DMS 273 (cell line): ENCODE data around the gene USP43.
A peak's percentile ranks its signal among the peaks of the same experiment; 100 is the strongest.
"Not testable (repeated sequence)": the region's sequence is repeated elsewhere in the genome, so short reads cannot be mapped to it uniquely, and the experiment has no call there.

ENCODE experiments used
- DNase-seq: peaks from one replicate; lab custom pipeline; 2025; ENCODE audit not compliant: unreplicated experiment; lab: John Stamatoyannopoulos, UW

The USP43 gene

DNA sequence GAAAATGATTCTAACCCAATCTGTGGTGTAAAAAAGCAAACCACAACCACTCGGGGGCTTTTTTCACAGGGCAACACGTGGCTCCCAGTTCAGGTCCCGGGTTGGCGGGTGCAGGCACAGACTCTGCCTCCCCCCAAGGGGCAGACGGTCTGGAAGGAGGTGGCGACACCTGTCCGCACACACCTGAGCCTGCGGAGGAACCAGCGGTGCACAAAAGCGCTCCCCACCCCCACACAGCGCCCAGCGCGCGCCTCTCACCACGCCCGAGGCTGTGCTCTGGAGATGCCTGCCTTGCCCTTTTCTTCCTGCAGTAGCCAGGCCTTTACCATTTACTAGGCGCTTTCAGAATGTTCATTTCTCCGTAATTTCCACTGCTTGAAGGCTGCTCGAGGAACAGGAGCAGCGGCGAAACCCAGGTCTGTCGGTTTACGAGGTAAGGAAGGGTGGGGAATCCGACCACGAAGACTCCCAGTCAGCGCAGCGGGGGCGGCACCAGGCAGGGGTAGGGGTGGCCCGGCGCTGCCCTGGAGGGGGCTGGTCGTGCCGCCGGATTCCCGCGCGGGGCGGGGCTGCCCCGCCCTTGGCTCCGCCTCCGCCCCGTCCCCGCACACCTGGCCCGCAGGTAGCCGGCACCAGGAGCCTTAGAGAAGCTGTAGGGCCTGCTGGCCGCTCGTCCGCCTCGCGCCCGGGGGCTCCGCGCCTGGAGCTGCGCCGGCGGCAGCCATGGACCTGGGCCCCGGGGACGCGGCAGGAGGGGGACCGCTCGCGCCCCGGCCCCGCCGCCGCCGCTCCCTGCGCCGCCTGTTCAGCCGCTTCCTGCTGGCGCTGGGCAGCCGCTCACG is at the start of gene USP43:
TSS of gene USP43 (plus strand) at position 608 of the 842 bp plus-strand sequence. CDS start at position 724, 116 bp downstream.
- DNase-seq, result peak; percentile 68

GRCh38 chr17:9597638-9598037 is 47.7 kb upstream of the USP43 start:
- not testable (repeated sequence) for DNase-seq

GRCh38 chr17:9598661-9599060 is 46.7 kb upstream of the USP43 start:
- DNase-seq, result no peak

GRCh38 chr17:9604583-9604982 is 40.7 kb upstream of the USP43 start:
- DNase-seq, result not testable (repeated sequence)

DNA sequence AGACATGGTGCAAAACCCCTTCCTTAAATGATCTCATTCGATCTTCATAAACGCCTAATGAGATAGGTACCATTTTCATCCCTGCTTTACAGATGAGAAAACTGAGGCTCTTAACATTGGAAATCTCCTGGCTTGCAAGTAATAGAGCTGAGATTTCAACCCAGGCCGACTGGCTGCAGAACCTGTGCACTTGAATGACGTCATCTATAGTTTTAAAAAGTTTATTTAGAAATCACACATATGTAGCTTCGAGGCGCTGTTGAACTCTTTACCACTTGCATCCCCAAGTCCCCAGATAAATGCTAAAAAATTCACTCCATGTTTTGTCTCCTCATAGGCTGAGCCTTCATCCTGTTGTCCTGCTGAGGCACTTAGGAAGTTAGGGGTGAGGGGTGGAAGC is 38.9 kb upstream of the USP43 start:
- no peak for DNase-seq

DNA sequence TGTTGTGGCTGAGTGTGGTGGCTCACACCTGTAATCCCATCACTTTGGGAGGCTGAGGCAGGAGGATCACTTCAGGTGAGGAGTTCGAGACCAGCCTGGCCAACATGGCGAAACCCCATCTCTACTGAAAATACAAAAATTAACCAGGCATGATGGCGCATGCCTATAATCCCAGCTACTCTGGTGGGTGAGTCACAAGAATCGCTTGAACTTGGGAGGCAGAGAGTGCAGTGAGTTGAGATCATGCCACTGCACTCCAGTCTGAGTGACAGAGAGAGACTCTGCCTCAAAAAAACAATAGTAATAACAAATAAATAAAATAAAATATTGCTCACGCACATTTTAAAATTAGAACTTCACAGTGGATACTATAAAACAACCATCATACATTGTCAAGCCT is 38.3 kb upstream of the USP43 start:
- not testable (repeated sequence) for DNase-seq

- DNase-seq, result no peak
Observed at GRCh38 chr17:9611557-9611956, 33.8 kb upstream of the USP43 start.

- no peak for DNase-seq
Observed at GRCh38 chr17:9612006-9612405, 33.3 kb upstream of the USP43 start.

DNA sequence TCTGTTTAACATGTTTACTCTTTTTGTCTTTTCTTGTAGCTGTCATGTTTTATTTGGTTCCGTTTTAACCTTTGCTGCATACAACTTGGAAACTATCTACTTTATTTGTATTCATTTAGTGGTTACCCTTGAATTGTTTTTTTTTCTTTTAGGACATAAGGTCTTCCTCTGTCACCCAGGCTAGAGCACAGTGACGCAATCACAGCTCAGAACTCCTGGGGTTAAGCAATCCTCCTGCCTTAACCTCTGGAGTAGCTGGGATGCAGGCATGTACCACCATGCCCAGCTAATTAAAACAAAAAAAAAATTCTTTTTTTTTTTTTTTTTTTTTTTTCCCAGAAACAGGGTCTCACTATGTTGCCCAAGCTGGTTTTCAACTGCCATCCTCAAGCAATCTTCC is 29.8 kb upstream of the USP43 start:
- DNase-seq, result no peak

- no peak for DNase-seq
Observed at GRCh38 chr17:9622961-9623360, 22.4 kb upstream of the USP43 start.

DNA sequence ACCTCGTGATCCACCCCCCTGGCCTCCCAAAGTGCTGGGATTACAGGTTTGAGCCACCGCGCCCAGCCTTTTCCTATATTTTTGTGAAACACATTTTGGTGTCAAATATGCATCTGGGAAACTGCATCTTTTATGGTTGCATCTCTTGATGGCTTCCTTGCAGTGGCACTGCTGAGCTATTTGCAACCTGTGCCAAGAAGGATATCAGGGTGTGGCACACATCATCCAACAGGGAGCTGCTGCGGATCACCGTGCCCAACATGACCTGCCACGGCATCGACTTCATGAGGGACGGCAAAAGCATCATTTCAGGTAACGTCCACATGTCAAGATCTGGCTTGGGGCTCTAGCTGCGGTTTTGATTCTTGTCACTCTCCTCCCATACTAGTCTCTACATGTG is 16.8 kb upstream of the USP43 start:
- DNase-seq, result no peak

- no peak for DNase-seq
Observed at GRCh38 chr17:9632741-9633140, 12.6 kb upstream of the USP43 start.

DNA sequence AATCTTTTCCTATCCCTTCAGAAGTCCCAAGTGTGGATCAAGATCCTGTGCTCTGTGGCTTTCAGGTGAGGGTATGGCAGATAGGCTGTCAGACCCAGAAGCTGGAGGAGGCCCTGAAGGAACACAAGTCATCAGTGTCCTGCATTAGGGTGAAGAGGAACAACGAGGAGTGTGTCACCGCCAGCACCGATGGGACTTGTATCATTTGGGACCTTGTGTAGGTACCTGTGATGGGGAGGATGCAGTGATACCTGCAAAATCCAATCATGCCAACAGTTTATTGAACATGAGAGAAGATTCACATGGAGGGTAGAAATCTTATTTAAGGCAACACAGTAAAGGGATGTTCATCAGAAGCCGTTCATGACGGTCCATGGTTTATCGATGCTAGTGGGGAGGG is 10.0 kb upstream of the USP43 start:
- DNase-seq, result no peak

DNA sequence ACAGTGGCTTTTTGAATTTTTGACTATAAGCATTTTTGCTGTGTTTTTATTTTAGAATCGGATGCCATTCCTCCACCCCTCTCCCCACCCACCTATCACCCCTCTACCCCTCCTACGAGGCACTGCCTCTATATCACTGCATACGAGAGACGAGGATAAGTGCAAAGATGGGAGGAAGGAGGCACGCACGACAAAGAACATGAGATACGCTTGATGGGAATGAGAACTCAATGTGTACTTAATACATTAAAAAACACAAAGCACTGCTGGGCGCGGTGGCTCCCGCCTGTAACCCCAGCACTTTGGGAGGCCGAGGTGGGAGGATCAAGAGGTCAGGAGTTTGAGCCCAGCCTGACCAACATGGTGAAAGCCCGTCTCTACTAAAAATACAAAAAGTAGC is 8.8 kb upstream of the USP43 start:
- no peak for DNase-seq

- not testable (repeated sequence) for DNase-seq
Observed at GRCh38 chr17:9640388-9640787, 4.9 kb upstream of the USP43 start.

DNA sequence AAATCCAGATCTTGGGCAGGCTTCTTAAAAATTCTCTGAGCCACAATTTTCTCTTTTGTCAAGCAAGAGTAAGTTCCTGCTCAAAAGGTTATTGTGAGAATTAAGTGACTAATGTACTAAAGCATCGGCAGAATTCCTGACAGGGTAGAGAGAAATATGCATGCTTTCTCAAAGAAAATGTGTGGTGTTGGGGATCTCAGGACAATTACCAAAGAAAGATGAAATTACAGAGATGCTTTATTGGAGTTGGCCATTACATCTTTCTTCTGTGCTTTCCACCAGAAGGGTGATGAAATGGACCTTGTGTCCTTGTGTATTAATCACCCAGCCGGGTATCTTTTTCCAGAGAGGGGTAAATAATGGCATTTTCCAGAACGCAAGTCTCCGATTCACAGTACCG is 1.7 kb upstream of the USP43 start:
- no peak for DNase-seq

DNA sequence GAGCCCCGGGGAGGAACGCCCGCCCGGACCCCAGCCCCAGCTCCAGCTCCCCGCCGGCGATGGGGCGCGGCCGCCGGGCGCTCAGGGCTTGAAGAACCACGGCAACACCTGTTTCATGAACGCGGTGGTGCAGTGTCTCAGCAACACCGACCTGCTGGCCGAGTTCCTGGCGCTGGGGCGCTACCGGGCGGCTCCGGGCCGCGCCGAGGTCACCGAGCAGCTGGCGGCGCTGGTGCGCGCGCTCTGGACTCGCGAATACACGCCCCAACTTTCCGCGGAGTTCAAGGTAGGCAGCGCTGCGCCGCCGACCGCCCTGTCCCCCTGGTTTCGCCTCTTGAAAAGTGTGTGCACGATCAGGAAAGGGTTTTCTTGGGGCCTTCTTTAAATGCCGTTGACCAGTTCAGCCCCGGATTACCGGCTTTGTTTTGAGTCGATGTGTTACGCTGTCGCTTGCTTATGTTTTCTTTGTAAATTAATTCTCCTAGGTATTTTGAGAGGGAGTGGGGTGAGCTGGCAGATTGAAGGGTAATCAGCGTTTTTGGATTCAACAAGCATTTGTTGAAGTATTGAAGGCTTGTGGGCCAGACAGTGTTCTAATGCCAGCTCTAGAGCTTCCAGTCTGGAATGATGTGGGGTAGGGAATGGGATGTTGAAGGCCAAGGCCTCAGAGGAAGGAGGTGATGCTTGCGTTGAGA is 681 bp downstream of the USP43 start:
- DNase-seq, result peak; percentile 67

DNA sequence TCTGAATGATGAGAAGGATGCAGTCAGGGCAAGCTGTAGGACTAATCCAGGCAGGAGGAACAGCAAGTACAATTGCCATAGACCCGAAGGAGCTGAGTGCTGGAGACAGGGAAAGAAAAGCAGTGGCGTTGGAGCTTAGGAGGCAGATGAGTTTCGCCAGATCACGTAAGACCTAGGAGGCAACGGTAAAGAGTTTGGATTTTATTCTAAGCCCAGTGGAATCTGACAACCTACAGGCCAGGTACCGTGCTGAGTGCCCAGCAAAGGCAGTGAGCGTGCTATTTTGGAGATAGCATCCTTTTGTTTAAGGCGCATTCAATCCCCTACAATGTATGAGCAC is 1.2 kb downstream of the USP43 start:
- DNase-seq, result no peak

DNA sequence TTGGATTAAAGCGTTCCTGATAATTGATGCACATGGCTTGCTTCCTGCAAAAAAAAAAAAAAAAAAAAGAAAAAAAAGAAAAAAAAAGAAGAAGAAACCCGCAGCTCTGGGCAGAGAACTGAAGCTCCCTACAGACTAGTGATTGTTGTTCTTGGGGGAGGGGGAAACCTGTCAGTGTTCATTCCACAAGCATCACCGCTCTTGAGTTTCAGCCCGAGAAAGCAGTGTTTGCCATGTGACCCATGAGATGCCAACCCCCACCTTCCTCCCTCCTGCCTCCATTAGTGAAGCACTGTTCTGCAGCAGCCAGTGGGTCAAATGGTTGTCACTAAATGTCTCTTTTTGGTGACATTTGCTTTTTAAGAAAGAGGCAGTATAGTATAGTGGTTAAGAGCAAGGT is 1.7 kb downstream of the USP43 start:
- no peak for DNase-seq

DNA sequence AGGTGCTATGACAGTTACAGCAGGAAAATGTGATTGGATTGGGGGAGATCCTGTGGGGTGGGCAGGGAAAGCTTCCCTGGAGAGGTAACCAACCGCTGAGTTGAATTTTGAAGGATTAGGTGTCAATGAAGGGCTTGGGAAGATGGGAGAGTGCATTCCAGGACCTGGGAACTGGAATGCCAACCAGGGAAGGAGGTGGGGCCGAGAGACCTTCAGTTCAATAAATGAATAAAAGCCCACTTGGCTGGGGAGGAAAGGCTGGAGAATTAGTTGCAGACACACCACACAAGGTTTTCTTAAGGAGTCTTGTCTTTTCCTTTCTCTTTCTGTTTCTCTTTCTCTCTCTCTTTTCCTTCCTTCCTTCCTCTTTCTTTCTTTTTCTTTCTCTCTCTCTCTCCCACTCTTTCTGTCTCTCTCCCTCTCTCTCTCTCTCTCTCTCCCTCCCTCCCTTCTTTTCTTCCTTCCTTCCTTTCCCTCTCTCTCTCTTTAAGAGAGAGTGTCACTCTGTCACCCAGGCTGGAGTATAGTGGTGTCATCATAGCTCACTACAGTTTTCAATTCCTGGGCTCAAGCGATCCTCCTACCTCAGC is 3.3 kb downstream of the USP43 start:
- no peak for DNase-seq

GRCh38 chr17:9658593-9659211 is 13.4 kb downstream of the USP43 start:
- peak; percentile 50 for DNase-seq

DNA sequence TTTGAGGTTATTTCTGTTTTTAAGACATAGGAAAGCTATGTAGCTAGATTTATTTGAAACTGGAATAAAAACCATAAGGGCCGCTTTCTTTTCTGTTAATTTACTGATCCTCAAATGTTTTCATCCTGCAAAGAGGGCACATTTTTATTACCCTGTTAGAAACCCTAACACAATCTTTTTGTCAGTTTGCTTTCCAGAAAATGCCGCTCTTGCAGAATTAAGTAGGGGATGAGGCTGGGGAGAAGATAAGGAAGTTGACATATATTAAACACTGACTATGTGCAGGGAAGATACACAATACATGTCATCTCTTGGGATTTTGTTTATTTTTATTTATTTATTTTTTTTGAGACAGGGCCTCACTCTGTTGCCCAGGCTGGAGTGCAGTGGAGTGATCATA is 15.7 kb downstream of the USP43 start:
- DNase-seq, result no peak
